ENCODE data around the gene TOLLIP.

The TOLLIP gene

DNA sequence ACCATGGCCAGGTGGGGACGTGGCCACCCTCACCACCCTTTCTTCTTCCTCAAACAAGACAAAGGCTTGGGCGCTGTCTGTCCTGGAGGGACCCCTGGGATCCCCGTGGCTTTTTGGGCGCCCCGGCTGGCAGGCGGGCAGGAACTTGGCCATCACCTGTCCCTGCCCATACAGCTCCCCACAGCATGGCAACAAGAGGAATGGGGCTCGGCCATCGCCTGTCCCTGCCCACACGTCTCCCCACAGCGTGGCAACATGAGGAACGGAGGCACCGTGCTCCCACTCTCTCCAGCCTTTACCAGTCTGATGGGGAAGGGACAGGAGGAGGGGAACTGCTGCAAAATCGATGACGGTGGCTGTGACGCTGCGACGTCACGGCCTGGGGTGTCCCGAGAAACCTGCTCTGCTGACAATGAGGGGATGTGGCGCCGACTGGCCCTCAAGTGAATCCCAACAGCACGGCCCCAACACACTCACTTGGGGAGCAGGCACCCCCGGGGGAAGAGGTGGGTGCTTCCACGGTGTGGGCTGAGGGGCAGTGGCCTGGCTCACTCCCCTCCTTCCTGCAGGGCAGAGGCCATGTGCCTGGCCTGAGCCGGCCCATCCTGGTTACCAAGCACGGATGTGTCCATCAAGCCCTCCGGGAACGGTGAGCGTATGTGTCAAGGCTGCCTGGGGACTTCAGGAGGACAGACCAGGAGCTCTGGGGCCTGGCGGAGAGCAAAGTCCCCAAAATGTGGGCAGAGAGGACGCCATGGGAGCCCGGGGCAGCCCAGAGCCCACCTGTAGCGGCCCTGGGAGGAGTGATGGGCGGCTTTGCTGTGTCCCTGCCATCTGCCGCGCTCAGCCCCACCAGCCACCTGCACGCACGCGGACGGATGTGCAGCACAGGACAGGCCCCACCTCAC, 30.4 kb downstream of the TOLLIP start:
- CTCF ChIA-PET, result no interaction called here

DNA sequence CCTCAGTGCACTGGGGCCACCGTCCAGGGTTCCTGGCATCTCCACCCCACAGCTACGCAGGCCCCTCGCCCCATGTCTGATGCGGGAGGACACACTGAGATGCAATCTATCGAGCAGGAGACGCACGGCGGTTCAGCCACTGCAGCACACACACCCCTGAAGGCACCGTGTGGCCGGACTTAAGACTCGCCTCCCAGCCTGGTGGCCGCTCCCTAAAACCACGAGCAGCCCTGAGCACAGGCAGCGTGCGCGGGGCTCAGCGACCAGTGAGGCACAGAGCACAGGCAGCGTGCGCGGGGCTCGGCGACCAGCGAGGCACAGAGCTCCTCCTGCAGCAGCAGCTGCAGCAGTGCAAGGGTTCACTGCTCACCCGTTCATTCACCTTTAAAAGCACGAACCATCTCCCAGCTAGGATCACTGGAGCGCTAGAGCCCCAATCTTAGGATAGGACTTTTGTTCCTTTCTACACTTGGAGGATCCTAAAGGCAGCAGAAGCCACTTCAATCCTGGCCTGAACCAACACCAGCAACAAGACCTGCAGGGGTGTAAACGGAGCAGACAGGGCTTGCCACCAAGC, 31.4 kb downstream of the TOLLIP start:
- ChIA-PET POLR2A (no interaction called here), CTCF (no interaction called here)
- DNase-seq (ENCODE audit: extremely low spot score), result no peak
- TF ChIP-seq SP1 (IDR thresholded peaks at IDR 0.05) (no peak), FOXK2 (IDR thresholded peaks at IDR 0.05) (no peak), NFRKB (IDR thresholded peaks at IDR 0.05) (no peak), SUZ12 (IDR thresholded peaks at IDR 0.05) (no peak), TARDBP (IDR thresholded peaks at IDR 0.05) (no peak), FOXM1 (IDR thresholded peaks at IDR 0.05; ENCODE audit: borderline replicate concordance) (no peak), ARNT (IDR thresholded peaks at IDR 0.05) (no peak), LEF1 (IDR thresholded peaks at IDR 0.05; ENCODE audit: borderline replicate concordance) (no peak), L3MBTL2 (conservative IDR thresholded peaks at IDR 0.05) (no peak), BHLHE40 (IDR thresholded peaks at IDR 0.05; ENCODE audit: borderline replicate concordance) (no peak), CTBP1 (IDR thresholded peaks at IDR 0.05; ENCODE audit: borderline replicate concordance) (no peak), FOXA1 (IDR thresholded peaks at IDR 0.05) (no peak), ELF4 (IDR thresholded peaks at IDR 0.05) (no peak), HDGF (IDR thresholded peaks at IDR 0.05; ENCODE audit: borderline replicate concordance) (no peak), ZNF384 (IDR thresholded peaks at IDR 0.05) (no peak)
- TF ChIP-seq, protein P1, sequence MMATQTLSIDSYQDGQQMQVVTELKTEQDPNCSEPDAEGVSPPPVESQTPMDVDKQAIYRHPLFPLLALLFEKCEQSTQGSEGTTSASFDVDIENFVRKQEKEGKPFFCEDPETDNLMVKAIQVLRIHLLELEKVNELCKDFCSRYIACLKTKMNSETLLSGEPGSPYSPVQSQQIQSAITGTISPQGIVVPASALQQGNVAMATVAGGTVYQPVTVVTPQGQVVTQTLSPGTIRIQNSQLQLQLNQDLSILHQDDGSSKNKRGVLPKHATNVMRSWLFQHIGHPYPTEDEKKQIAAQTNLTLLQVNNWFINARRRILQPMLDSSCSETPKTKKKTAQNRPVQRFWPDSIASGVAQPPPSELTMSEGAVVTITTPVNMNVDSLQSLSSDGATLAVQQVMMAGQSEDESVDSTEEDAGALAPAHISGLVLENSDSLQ (IDR thresholded peaks at IDR 0.05), result no peak

More for the DNA sequence above, 30.4 kb downstream of the TOLLIP start:
- POLR2A ChIA-PET, result no interaction called here
- no peak for DNase-seq (ENCODE audit: extremely low spot score)
- TF ChIP-seq ZNF384 (IDR thresholded peaks at IDR 0.05) (no peak), L3MBTL2 (conservative IDR thresholded peaks at IDR 0.05) (no peak), LEF1 (IDR thresholded peaks at IDR 0.05; ENCODE audit: borderline replicate concordance) (no peak)

DNA sequence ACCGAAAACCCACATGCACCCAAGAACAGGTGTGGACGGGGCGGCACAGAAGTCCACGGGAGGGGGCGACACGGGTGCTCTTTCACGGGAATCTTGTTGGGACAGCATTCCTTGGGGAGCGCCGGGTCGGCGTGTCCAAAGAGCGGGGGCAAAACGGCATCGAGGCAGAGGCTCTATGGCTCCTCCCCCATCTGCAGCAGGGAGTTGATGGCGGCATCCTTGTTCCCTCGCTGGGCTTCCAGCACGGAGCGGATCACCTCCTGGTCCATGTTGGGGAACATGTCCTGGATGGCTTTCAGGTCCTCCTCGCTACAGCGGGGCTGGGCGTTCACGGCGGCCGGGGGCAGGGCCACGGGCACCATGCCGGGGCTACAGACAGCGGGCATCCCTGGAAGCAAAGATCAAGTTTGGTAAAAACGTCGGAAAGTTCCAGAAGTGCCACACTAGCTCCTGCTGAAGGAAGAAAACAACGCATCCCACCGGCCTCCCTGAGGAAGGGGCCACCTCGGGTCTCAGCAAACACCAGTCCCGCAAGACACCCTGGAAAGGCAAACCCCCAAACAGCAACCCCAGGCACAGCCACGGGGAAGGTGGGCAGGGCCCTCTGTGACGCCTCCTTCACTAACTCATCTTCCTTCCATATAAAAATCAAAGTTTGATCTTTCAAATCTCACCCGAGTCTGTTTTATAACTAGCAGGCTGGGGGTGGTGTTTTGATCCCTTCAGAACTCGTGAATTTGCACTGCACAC, 32.4 kb downstream of the TOLLIP start:
- TF ChIP-seq BHLHE40 (IDR thresholded peaks at IDR 0.05; ENCODE audit: borderline replicate concordance) (no peak), ARNT (IDR thresholded peaks at IDR 0.05) (no peak), LEF1 (IDR thresholded peaks at IDR 0.05; ENCODE audit: borderline replicate concordance) (no peak), CTBP1 (IDR thresholded peaks at IDR 0.05; ENCODE audit: borderline replicate concordance) (no peak)
- POLR2A ChIA-PET, result no interaction called here
- no peak for DNase-seq (ENCODE audit: extremely low spot score)
- CTCF ChIA-PET, result no interaction called here

DNA sequence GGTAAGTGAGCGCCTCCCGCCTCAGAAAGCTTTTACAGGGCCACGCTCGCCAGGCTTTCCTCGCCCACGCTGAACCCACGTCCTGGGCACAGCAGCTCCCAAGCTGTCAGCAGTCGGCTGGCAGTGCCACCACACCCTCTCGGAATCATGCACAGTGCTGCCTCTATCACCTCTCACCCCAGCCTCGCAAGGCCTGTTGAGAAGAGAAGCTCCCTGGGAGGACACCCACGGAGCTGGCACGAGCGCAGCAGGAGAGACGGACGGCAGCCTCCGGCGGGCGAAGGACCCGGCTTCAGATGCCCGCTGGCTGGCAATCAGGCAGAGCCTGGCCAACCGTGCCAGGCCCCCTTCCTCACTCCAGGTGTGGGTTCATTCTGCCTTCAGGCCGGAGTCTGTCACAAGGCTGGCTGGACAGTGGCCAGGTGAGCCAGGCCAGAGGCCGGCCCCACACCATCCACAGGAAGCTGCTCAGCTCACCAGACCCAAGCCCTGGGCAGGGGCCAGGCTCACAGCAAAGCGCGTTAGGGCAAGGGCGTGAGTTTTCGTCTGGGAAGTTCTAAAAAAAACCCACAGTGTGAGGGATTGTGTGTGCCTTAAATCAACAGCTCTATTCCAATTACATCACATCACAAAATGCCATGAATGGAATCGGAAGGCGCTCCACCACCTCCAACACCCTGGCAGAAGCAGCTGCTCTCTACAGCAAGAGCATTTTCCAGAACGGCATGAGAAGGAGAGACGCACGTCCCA, 33.2 kb downstream of the TOLLIP start:
- ChIA-PET POLR2A (no interaction called here), CTCF (no interaction called here)
- no peak for DNase-seq (ENCODE audit: extremely low spot score)
- TF ChIP-seq SP1 (IDR thresholded peaks at IDR 0.05) (no peak), NFRKB (IDR thresholded peaks at IDR 0.05) (no peak), ZNF384 (IDR thresholded peaks at IDR 0.05) (no peak), FOXM1 (IDR thresholded peaks at IDR 0.05; ENCODE audit: borderline replicate concordance) (no peak)

DNA sequence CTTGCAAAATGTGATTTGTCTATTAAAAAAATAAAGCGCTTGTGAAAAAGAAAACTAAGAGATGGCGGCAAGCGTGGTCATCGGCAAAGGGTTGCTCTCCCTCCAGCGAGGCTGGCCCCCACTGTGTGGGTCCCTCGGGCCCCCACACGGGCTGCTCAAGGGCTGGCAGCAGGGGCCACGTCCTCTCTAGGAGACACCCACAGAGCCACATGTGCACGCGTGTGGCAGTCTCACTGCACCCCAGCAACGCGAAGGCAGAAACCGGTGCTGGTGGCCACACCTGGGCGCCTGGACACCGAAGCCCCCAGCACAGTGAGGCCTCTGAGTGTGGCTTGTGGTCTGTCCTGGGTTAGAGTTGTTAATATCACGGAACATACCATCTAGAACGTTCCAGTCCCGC, 34.4 kb downstream of the TOLLIP start:
- no peak for TF ChIP-seq FOXK2 (IDR thresholded peaks at IDR 0.05)
- TF ChIP-seq ZNF384 (IDR thresholded peaks at IDR 0.05), result no peak
- TF ChIP-seq CTBP1 (IDR thresholded peaks at IDR 0.05; ENCODE audit: borderline replicate concordance), result no peak
- no peak for TF ChIP-seq BHLHE40 (IDR thresholded peaks at IDR 0.05; ENCODE audit: borderline replicate concordance)
- TF ChIP-seq HDGF (IDR thresholded peaks at IDR 0.05; ENCODE audit: borderline replicate concordance), result no peak
- TF ChIP-seq LEF1 (IDR thresholded peaks at IDR 0.05; ENCODE audit: borderline replicate concordance), result no peak
- TF ChIP-seq, protein P1 (IDR thresholded peaks at IDR 0.05), result no peak
- no peak for TF ChIP-seq NFRKB (IDR thresholded peaks at IDR 0.05)
- TF ChIP-seq FOXA1 (IDR thresholded peaks at IDR 0.05), result no peak
- TF ChIP-seq TARDBP (IDR thresholded peaks at IDR 0.05), result no peak
- TF ChIP-seq SUZ12 (IDR thresholded peaks at IDR 0.05), result no peak
- TF ChIP-seq SP1 (IDR thresholded peaks at IDR 0.05), result no peak
- no peak for TF ChIP-seq FOXM1 (IDR thresholded peaks at IDR 0.05; ENCODE audit: borderline replicate concordance)
- no peak for TF ChIP-seq ELF4 (IDR thresholded peaks at IDR 0.05)
- DNase-seq (ENCODE audit: extremely low spot score), result no peak
- ChIA-PET POLR2A (no interaction called here), CTCF (no interaction called here)

DNA sequence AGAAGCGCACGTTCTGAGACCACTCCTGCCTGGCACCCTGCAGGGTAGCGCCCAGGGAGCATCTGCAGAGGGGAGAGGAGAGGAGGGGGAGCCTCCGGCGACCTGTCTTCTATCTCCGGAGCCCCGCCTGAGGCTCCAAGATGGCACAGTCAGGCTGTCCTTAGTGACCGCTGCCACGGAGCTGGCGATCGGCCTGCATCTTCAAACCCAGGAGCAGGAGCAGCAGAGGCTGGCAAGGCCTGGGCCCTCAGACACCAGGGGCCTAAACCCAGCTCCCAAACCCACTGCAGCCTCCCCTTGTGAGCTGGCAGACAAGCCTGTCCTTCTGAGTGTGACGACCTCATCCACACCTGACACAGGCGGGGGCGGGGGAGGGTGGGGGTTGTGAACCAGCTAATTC, 34.9 kb downstream of the TOLLIP start:
- no peak for DNase-seq (ENCODE audit: extremely low spot score)
- CTCF ChIA-PET, result no interaction called here
- POLR2A ChIA-PET, result no interaction called here
- TF ChIP-seq FOXA1 (IDR thresholded peaks at IDR 0.05), result no peak
- no peak for TF ChIP-seq BHLHE40 (IDR thresholded peaks at IDR 0.05; ENCODE audit: borderline replicate concordance)
- no peak for TF ChIP-seq FOXK2 (IDR thresholded peaks at IDR 0.05)
- TF ChIP-seq NFRKB (IDR thresholded peaks at IDR 0.05), result no peak
- TF ChIP-seq CTBP1 (IDR thresholded peaks at IDR 0.05; ENCODE audit: borderline replicate concordance), result no peak
- no peak for TF ChIP-seq ZNF384 (IDR thresholded peaks at IDR 0.05)
- no peak for TF ChIP-seq TARDBP (IDR thresholded peaks at IDR 0.05)
- no peak for TF ChIP-seq ELF4 (IDR thresholded peaks at IDR 0.05)
- TF ChIP-seq FOXM1 (IDR thresholded peaks at IDR 0.05; ENCODE audit: borderline replicate concordance), result no peak
- no peak for TF ChIP-seq L3MBTL2 (conservative IDR thresholded peaks at IDR 0.05)
